AG09309 (cell line): ENCODE results near the gene BIN2.
A peak's percentile ranks its signal among the peaks of the same experiment; 100 is the strongest.
"Not testable (repeated sequence)": the region's sequence is repeated elsewhere in the genome, so short reads cannot be mapped to it uniquely, and the experiment has no call there.

Experiments used
- DNase-seq: peaks from one replicate; pipeline ENCODE4 v3.0.0-alpha.2; 2010; ENCODE audit warnings: low read depth
- H3K4me3 ChIP-seq: 2 replicates; pipeline ENCODE4 v1.5.1; 2011; ENCODE audit warnings: mild to moderate bottlenecking, low read depth, low read length, moderate library complexity; ENCODE audit not compliant: control insufficient read depth
- CTCF ChIP-seq: IDR thresholded peaks from 2 replicates; pipeline ENCODE4 v1.5.1; 2011; ENCODE audit warnings: mild to moderate bottlenecking, low read depth, low read length, inconsistent platforms; ENCODE audit not compliant: insufficient read depth, control insufficient read depth; ENCODE audit errors: missing control alignments

BIN2 gene

DNA sequence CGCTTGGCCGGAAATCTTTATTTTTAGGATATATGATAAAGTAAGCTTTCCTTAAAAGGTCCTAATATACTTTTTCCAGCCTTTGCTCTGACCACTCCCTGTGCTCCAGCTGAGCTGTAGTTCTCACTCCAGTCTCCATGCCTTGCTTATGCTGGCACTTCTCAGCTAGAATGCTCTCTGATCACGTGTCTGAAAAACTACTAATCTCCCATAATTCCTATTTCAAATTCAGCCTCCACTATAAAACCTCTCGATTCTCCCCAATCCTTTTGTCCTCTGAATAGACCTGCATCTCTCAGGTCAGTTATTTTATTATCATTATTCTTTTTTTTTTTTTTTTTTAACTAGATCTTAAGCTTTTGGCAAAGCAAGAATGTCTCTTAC, 3.7 kb downstream of the BIN2 start:
- no peak for TF ChIP-seq CTCF
- no peak overlapping the region for H3K4me3 ChIP-seq
- DNase-seq: no peak

DNA sequence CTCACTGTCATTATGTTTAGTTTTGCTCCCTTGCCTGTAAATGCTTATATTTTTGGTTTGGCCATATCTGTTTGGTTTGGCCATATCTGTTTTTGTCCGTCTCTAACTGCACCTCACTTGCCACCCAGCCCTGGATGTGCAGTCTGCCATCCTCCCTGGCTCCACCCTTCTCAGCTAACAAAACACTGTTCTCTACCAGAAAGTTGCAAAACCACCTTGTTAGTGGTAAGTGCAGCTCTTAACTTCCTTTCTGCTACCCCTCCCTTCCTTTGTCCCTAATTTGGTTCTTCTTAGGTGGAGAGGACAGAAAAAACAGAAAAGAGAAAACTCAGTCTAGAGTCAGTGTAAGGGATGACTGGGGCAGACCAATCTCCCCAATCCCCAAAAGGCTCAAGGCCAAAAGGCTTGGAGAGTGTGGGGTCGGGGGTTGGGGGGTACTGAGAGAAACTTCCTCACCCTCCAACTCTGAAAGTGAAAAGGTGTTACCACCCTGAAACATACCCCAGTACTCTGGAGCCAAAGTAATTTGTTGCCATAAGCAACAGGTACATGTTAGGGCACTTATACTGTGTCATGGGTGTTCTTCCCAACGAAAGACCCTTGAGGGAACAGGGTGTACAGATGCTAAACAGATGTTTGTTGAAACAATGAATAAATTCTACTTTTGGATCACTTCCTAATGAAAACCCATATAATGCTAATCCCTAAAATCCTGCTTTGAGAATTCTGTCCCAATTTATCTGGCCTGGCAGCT, 5.0 kb downstream of the BIN2 start:
- no peak for TF ChIP-seq CTCF
- DNase-seq: no peak
- no peak overlapping the region for H3K4me3 ChIP-seq

GRCh38 chr12:51318057-51318806, 5.7 kb downstream of the BIN2 start:
- H3K4me3 ChIP-seq, DNase-seq: not testable (repeated sequence)

GRCh38 chr12:51311389-51311788, 12.6 kb downstream of the BIN2 start:
- no peak overlapping the region for H3K4me3 ChIP-seq
- no peak for DNase-seq
- TF ChIP-seq CTCF: no peak

DNA sequence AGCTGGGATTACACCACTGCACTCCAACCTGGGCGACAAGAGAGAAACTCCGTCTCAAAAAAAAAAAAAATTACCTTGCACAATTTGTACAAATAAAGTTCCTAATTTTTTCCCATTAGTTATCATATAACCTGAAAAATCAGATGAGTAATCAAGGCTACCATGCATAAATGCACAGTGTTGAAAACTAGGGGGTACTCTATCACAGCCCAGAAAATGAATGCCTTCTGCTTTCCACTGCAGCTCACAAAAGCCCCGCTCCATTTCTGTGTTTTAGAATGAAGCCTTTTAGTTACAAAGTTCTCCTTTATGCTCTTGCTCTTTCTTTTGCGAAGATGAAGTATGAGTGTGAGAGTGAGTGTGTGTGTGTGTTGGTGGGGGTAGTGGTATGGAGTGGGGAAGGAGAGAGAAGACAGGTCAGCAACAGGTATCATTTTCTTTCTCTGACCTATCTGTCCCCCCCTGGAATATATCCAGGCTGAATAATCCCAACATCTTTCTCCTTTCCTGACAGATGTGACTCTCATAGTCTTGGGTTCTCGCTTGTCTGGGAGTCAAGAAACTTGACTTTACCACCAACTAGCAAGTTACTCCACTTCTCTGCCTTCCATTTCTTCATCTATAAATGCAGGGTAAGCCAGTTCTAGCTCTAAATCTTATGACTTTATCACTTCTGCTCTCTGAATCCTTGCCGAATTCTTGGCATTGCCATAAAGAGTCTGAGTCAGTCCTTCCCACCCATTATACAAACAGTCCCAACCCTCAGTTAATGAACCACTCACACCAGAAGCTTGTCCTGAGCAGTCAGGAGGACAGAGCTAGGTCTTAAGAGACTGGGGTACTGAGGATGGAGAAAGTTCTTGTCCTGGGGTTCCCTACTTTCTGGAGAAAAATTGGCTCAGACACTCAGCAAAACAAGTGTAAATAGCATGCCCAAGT, 16.1 kb downstream of the BIN2 start:
- TF ChIP-seq CTCF: no peak
- DNase-seq: peak; percentile 71
- H3K4me3 ChIP-seq: no peak overlapping the region

GRCh38 chr12:51306507-51306906, 17.5 kb downstream of the BIN2 start:
- no peak overlapping the region for H3K4me3 ChIP-seq
- no peak for TF ChIP-seq CTCF
- DNase-seq: no peak

DNA sequence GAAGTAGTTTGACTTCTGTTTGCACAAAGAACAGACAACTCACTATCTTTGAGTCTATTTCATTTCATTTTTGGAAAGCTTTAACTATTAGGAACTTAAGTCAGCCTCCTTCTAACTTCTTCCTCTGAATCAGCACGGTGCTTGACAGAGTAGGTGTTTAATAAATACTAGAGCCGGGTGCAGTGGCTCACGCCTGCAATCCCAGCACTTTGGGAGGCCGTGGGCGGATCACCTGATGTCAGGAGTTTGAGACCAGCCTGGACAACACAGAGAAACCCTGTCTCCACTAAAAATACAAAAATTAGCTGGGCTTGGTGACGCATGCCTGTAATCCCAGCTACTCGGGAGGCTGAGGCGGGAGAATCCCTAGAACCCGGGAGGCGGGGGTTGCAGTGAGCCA, 23.2 kb downstream of the BIN2 start:
- not testable (repeated sequence) for H3K4me3 ChIP-seq, DNase-seq
